Inflammatory macrophage treated with lipopolysaccharide for 1 hour (primary cell): ENCODE data around the gene TRPM3.
"Not testable (repeated sequence)": the region's sequence is repeated elsewhere in the genome, so short reads cannot be mapped to it uniquely, and the experiment has no call there.

ENCODE experiments used
- DNase-seq, 2 donors: peaks; one replicate each; pipeline ENCODE4 v3.0.0-alpha.2; 2020 to 2022

TRPM3 gene

DNA sequence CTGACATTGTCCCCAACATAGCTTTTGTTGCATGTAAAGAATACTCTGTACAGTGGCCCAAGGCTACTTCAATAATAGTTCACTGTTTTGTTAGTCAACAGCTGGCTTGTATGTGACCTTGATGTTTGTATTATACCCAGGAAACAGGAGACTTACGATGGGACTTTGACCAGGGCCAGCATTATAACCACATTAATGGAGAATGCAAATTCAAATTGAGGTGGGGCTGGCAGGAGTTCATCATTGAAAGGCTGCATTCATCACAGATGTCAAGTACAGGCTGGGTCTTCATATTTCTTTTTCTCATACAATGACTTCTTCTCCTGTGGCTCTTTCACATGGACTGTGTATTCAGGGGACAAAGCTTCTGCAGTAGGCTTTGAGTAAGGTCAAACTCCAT, 414.6 kb downstream of the TRPM3 start:
- DNase-seq = not testable (repeated sequence)

DNA sequence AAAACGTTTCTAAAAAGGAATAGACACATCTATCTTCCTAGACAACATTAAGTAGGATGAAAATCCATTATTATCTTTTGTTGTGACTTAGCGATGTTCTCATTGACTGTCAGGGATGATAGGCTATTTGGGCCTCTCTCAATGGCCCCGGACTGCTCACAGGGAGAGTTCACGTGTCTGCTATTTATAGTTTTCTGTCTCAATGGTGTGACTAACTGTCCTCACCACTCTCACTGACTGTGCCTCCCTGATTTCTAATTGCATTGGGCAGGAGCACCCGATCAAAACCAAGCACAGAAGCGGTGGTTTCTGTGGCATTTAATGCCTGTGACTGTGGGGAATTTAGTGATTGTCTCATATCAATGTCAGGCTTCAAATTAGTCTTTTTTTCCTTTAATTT, 420.3 kb downstream of the TRPM3 start:
- no peak for DNase-seq

DNA sequence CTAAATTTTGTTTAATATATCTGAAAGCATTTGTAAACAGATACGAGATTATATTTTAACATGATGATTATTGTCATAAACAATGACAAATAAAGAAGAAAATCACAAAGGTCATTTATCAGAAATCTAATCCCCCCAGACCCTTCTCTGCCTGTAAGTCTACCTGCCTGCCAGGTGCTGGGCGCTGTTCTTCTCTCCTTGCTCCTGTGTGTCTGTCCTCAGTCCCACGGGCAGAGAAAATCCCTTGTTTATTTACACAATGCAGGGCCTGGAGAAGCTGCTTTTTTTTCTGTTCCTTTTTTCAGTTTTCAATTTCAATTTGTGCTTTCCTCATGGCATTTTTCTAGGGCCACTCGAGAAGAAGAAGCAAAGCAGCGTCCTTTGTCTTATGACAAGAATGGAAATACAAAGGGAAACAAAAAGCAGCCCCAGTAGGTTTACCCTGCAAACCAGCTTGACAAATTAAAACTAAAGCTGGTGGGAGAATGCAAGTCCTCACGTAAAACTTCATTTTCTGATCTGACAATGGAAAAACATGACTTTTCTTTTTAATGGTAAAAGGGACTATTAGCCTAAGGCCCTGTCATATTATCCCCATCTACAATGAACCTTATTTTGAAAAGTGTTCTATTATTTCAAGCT, 424.6 kb downstream of the TRPM3 start:
- no peak for DNase-seq

DNA sequence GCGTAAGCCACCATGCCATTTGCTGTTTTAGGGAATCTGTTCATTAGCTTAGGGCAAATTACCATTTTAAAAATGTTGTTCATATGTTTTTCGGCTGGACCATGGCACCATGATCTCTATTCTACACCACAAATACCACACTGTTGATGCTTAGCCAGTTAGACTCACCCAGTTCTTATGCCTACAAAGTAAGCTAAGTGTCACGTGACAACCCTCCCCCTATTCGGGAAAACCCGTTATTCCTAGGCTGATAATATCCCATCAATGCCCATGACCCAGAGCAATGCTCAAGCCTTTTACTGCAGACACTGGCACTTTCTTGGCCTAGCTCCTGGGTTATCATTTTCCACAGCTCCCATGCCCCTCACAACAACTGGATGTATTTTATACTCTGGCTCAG, 426.7 kb downstream of the TRPM3 start:
- DNase-seq = no peak

DNA sequence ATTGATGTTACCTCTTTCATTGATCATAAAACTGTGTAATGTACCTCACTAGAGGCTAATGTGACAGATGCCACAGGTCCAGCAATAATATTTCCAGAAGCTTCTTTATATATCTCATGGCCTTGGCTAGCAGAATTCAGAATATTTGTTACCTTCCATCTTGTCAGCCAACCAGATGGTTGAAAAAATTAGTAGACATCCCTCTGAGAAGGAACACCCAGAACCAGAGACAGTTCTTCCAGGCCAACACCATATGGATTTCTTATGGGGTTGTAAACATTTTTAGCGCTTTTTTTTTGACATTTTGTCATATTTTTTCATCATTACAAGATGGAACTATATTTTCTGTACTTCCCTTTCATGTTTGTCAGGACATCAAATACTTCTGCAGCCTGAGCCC, 428.2 kb downstream of the TRPM3 start:
- no peak for DNase-seq

DNA sequence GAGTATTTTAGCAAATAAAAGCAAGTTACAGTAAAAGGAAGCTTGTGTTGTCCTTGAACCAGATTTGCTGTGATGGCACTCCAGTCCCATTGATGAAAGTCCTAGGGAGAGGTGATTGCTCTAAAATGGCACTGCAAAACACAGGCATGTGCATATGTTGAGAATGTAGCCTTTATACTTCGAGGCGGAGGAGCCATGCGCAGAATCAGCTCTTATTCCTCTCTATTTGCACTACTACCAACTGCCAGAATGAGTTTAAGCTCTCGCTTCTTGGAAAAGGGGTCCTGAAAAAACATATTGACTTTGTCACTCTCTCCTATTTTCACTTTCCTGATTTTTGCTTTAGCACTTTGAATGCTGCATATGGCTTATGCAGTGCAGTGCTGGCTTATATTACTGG, 429.0 kb downstream of the TRPM3 start:
- no peak for DNase-seq

DNA sequence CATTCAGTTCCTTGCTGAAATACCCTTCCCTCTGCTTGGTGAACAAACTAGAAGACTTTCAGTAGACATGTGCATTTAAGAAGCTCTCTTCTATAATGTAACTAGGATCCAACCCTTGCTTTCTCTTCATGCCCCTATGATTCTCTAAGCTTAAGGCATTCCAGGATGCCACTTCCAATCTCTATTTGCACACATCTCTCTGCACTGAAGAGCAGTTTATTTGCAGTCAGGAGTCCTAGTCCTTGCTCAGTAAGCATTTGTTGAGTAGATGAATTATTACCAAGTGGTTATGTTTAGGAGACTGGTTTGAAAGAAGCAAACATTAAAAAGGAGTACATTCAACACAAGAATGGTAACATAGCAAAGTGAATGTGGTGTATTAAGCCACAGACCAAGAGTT, 432.7 kb downstream of the TRPM3 start:
- DNase-seq = no peak

DNA sequence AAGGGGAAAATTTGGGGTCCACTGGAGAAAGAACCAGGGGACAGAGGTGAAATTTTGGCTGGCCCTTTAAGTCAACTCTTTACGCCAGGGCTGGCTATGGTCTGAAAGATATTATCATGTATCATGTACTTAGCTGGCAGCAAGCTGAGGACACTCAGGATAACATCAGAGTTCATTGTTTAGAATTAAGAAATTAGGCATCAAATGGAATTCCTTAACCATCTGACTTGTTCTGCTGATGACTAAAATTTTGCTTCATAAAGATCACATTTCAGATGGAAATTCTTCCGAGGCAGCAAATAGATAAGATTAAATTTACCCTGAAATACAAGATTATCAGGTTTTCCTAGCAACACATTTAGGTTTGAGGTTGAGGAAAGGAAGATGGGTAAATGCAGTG, 437.6 kb downstream of the TRPM3 start:
- no peak for DNase-seq

DNA sequence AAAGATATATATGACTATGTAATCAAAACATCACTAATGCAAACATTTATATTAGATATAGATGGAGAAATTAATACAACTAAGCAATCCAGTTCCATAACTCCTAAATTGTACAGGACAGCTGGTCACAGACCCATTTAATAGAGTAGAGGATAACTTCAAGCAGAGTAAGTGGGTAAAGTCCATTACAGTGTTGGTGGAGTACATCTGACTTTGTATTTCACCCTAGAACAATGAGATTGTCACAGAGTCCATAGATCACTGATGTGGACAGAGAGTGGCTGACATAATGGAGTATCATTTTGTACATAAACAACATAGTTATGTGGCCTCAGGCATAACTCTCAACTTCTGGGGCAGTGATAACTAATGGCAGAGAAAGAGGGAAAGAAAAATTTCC, 439.1 kb downstream of the TRPM3 start:
- no peak for DNase-seq

DNA sequence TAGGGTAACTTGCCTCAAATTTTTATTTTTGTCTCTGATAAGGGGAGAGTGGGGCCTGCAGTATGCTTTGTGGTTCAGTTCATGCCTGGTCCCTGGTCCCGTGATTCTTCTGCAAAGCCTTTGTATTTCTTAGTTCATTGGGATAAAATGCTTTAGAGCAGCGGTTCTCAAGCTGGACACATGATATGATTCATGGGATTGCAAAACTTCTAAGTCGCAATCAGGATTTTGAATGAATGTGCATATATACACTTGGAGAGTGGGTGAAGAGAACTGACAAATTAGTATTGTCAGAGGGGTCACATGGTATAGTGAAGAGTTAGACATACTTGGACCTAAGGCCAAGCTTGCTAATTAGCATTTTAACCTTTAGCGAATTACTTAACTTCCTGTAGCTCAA, 441.6 kb downstream of the TRPM3 start:
- DNase-seq = peak; percentile 6 to 16

DNA sequence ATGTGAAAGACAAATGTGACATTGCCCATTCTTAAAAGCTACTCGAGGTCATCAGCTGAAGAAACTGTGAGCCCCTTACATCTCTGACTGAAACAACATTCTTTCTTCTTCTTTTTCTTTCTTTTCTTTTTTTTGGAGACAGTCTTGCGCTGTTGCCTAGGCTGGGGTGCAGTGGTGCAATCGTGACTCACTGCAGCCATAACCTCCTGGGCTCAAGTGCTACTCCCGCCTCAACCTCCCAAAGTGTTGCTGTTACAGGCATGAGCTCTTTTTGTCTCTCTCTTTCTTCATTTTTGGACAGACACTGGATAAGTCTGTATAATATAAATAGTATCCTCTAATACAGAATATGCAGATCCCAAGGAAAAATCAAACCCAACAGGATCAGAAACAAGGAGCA, 443.3 kb downstream of the TRPM3 start:
- DNase-seq = no peak

DNA sequence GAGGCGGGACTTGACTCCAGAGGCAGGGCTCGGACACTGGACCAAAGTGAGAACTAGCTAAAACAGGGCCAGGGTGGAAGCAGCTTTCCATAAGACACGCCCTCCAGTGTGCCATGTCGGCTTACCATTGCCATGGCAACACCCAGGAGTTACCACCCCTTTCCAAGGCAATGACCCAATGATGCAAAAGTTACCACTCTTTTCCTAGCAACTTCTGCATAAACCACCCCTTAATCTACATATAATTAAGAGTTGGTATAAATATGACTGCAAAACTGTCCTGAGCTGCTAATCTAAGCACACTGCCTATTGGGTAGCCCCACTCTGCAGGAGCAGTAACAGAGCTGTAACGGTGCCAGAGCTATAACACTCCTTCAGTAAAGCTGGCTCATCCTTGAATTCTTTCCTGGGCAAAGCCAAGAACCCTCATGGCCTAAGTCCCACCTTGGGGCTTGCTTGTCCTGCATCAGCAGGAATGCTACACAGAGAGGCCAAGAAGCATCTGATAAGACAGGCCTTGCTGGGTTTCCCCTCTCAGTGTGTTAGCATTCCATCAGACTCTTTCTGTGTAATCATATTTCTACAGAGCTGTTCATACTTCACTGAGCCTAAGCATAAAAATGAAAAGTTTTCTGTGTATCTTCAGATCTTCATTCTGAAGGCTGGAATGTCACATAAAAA, 444.2 kb downstream of the TRPM3 start:
- no peak for DNase-seq

DNA sequence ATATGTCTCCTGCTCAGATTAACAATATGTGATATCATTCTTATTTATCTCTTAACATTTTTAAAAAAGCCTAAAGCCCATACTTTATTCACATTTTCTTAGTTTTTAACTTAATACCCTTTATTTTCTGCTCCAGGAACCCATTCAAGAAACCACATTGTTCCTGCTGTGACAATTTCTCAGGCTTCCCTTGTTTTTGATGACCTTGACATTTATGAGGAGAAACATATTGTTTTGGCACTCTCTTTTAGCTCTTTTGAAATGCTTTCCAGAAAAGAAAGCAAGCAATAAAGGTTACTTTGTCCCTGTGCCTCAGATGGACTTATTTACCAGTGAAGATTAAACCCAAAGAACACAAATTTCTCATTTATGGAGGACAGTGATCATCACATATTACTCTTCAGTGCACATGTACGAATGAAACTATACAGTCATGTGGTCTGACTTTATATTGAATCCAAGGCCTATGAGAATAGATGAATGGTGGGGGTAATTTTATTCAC, 445.5 kb downstream of the TRPM3 start:
- DNase-seq = no peak

DNA sequence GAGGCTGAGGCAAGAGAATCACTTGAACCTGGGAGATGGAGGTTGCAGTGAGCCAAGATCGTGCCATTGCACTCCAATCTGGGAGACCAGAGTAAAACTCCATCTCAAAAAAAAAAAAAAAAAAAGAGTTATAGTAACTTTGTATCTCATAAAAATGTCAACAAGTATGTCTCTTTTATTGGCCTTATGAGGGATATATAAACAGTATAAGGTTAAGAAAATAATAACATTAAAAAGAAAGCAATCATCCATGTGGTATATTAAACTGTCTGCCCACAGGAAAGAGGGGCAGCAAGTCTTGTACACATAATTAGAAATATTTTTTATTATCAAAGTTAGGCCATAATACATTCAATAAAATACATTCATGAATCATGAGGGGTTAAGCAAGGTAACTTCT, 447.6 kb downstream of the TRPM3 start:
- no peak for DNase-seq

DNA sequence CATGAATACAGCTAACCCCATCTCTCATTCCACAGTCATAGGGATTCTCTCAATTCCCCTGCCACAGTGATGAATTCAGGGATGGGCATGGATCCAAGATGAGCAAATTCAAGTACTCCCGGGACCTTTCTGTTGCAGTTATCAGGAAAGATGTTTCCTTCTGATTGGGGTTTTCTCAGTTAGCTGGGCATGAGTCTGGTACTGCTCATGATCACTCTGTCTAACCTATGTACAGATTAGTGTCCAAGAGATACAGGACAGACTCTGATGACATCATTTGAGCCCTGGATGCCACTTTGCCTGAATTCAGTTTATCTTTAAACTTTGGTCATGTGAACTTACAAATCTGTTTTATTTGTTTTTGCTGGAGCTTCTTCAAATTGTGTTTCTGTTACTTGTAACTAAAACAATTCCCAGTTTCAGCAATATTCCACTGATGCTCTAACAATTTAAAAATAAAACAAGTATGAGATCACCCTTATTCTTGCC, 449.2 kb downstream of the TRPM3 start:
- no peak for DNase-seq

DNA sequence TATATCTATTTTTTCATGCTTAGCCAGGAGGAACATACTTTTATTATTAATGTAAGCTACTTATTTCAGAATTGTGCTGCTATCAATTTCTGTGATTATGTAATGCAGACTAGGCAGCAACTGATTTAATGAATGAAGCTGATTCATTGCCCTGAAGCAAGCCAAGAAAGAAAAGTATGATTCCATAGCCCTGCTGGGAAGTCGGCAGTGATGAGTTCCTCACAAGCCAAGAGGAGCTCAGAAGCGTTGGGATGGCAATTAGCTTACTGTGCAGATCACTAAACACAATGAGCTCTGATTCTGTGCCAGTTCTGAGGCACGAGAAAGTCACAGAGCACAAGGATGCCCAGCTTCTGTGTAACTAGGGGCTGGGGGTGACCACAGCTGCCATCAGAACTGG, 452.7 kb downstream of the TRPM3 start:
- DNase-seq = no peak

DNA sequence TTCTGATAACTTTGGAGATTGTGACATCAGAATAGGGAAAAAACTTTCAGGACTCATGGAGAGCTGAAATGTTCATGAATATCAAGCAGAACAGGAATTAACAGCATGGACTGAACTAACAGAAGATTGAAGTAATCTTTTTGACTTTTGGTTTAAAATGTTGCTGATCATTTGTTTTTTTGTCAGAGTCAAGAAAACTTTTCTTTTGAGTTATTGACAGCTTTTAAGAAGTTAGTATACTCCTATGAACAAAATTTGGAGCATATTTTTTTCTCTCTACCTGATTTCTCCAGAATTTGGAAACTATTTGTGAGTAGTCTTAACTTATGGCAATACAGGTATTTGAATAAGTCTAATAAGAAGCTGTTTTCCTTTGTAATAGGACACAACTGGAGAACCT, 462.7 kb downstream of the TRPM3 start:
- DNase-seq = no peak

DNA sequence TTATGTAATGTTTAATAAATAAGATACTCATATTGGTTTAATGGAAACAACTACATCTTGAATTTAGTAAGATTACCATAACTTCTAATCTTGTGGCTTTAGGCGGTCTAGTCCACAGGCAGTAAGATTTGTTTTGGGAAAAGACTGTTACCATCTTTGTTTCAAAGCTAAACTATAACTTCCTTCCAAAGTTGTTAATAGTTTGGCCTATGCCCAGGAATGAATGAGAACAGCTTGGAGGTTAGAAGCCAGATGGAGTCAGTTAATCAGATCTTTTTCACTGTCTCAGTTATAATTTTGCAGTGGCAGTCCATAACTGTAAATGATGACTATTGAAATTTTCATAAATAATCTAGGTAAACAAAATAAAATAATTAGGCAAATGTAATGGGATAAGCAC, 465.1 kb downstream of the TRPM3 start:
- DNase-seq = no peak

DNA sequence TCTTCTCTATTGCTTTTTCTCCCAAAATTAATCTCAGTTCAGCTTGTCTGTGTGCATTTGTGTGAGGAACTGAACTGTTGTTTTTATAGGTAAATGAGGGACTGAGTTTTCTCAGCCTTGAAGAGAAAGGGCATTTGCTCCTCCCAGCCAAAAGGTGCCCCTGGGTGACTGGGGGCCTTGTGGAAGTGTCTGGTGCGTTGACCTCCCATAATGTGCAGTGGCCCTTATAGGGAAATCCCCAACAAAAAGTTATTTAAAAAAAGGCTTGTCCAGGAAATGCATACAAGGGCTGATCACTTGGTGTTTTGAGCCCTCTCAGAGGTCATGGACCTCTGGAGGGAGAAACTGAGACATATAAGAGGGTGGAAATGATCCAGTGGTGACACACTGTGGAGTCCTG, 467.3 kb downstream of the TRPM3 start:
- DNase-seq = no peak

DNA sequence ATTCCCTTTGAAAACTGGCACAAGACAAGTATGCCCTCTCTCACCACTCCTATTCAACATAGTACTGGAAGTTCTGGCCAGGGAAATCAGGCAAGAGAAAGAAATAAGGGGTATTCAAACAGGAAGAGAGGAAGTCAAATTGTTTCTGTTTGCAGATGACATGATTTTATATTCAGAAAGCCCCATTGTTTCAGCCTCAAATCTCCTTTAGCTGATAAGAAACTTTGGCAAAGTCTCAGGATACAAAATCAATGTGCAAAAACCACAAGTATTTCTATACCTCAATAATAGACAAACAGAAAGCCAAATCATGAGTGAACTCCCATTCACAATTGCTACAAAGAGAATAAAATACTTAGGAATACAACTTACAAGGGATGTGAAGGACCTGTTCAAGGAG, 476.8 kb downstream of the TRPM3 start:
- not testable (repeated sequence) for DNase-seq

DNA sequence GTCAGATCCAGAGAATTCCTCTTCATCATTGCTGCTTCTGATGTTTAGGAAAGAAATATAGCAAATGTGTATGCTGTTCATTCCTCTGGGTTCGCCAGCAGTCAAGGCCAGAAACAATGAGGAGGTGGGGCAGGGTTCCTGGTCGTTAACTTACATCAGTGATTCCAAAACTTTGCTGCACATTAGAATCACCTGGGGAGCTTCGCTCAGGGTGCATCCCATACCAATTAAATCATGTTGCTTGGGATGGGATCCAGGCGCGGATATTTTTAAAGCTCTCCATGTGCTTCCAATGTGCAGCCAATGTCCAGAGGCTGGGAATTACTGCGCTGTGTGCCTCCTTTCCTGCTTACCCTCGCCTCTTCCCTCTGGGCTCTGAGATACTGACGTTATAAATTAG, 479.1 kb downstream of the TRPM3 start:
- no peak for DNase-seq

DNA sequence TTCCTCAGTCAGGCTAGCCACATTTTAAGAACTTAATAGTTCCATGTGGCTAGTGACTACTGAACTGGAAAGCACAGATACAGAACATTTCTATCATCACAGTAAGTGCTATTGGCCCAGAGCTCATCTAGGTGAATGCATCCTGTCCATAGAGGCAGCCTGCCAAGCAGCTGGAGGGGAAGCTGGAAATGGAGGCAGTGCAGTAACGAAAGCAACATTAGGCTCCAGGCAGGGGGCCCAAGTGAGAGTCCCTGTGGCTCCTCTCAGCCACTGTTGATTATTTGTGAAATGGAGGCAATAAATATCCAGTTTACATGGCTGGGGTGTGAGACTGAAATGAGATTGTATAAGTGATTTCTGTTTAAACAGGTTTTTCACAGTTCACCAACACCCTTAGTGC, 479.8 kb downstream of the TRPM3 start:
- DNase-seq = no peak

DNA sequence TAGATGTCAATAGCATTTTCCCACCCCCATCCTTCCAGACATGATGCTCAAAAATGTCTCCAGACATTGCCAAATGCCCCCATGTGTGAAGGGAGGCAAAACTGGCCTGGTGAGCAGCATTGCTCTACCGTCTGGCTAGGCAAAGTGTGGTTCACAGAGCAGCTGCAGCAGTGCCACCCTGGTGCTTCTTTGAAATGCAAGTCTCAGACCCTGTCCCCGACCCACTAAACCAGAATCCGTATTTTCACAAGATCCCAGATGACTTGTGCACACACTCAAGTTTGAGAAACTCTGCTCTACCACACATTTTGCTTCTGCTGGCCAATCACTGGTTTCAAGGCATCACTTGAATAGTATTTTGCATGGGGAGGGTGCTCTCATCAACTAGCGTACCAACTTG, 480.4 kb downstream of the TRPM3 start:
- DNase-seq = no peak
